GM21447 (cell line): Measurements from ENCODE around the gene TCF7L2.

Source experiments
- ATAC-seq: cut with Tn5 transposase; IDR thresholded peaks from one replicate; pipeline ENCODE4 v1.9.1; 2021; ENCODE audit not compliant: unreplicated experiment

TCF7L2 gene

DNA sequence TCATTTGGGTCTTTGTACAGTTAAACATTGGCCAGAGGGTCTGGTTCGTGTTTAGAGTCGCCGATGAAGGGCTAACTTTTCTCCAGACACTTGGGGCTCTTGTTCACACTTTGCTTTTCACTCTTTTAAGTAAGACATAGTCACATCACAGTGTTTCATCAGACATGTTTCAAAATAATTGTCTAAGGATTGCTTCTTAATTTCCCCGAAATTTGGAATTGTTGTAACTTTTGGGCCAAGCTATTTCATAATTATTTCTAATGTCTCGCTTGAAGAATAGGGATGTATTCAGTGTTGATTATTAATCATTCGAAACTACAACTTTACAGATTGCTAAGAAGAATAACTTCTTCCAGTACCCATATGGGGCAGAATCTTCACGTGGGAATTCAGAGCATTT, 92.8 kb downstream of the TCF7L2 start:
- no peak for ATAC-seq

- ATAC-seq: no peak
Measured at GRCh38 chr10:113044016-113044755, 94.1 kb downstream of the TCF7L2 start.

GRCh38 chr10:113045147-113046055, 95.4 kb downstream of the TCF7L2 start:
- no peak for ATAC-seq

DNA sequence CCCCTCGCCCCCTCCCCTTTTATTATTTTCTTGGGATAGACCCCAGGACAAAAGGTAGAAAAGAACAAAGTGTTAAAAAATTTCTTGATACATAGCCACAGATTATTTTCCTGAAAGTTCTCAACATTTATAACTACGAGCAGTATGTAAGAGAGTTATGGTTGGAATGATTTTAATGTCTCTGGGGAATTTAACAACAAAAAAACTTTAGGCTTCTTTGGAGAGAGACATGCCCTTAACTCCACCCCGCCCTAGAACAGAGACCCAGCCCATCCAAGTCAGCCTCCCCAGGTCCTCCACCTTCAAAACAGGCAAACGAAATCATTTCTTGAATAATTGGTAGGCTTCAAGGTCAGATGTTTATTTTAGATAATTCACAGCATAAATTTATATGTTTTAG, 97.1 kb downstream of the TCF7L2 start:
- no peak for ATAC-seq

DNA sequence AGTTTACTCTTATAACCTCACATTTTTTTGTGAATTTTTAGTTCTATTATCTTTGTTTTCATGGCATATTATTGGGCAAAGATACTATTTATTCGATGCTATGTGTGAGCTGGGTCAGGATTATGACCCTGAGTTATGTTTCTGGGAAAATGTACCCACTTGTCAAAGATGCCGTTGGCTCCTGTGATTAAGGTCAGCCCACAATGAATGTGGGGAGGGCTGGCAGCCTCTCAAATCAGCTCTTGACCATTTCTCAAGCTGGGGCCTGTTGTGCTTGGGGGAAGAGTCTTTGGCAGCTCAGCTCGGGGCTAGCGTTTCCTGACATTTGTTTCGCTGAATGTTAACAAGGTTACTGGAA, 97.5 kb downstream of the TCF7L2 start:
- no peak for ATAC-seq

- ATAC-seq: no peak
Measured at GRCh38 chr10:113047963-113048781, 98.1 kb downstream of the TCF7L2 start.

GRCh38 chr10:113049881-113050280, 99.8 kb downstream of the TCF7L2 start:
- ATAC-seq: no peak

DNA sequence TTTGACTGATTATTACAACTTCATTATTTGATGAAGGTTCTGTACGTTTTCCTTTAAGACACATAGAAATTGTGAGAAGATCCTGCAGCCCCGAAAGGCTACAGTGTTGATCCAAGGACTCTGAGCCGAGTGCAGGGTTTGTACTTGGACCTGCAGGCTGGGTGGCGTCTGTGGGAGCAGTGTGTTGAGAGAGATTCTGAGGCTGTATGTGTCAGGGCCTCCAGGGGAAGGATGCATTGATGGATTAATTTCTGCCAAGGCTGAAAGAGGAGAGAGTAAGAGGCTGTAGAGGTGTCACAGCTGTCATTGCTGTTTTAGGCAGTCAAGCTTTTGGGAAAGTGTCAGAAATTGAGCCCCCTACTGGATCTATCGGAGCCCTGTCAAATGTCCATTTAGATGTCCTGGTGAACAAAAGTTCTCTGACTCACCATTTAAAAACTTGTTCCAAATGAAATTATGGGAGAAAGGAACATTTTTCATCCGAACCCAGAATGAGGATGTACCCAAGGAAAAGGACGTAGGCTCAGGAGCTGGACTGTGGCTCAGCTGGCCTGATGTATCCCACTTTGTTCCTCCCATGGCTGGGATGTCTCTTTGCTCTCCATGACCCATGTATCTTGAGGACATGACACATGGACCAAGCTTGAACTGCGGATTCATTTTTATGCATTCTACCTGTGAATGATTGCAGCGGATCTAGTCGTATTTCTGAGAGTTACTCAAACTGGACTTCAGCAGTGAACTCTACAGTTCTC, 102.2 kb downstream of the TCF7L2 start:
- no peak for ATAC-seq

DNA sequence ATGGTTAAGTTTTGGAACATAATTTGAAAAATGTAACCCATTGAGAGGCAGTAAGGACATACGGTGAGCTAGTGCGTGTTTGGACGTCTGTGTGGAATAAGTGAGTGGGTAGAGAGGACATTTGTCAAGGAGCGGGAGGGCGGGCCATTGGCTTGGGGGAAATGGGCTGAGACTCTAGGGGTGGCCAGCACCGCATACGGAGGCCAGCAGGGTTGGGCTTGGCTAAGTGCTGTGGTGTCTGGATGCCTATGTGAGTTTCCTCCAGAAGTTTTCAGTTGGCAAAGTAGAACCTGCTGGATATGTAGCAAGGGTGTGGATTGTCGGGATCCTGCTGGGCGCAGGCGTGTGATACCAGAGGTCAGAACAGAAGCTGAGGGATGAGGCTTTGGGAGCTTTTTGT, 103.0 kb downstream of the TCF7L2 start:
- ATAC-seq: no peak

GRCh38 chr10:113053881-113054280, 103.8 kb downstream of the TCF7L2 start:
- ATAC-seq: no peak

DNA sequence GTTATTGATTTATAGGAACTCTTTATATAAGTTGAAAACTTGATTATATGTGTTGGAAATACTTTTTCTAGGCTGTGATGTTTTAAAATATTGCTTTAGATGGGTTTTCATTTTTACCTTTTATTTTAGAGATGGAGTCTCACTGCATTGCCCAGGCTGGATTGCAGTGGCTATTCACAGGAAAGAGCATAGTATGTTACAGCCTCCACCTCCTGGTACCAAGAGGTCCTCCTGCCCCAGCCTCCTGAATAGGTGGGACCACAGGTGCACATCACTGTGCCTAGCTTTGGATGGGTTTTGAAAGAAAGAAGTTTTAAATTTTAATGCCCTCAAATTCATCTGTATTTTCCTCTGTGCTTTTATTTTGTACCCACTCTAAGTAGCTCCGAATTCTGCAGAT, 105.4 kb downstream of the TCF7L2 start:
- ATAC-seq: no peak

DNA sequence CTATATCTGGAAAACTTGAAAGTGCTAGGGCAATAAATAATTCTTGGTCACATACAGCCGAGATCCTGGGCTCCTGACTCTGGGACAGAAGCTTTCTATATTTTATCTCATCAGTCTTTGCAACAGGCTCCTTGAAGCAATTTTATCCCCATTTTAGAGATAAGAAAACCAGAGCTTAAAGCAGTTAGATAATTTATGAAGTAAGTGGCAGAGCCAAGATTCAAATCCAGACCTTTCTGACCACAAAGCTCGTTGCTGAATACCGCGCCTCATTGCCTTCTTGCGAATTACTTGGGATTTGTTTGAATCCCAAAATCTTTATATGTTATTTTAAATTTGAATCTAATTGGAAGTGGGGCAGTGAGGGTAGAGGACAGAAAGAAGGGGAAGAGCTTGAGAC, 106.0 kb downstream of the TCF7L2 start:
- no peak for ATAC-seq

DNA sequence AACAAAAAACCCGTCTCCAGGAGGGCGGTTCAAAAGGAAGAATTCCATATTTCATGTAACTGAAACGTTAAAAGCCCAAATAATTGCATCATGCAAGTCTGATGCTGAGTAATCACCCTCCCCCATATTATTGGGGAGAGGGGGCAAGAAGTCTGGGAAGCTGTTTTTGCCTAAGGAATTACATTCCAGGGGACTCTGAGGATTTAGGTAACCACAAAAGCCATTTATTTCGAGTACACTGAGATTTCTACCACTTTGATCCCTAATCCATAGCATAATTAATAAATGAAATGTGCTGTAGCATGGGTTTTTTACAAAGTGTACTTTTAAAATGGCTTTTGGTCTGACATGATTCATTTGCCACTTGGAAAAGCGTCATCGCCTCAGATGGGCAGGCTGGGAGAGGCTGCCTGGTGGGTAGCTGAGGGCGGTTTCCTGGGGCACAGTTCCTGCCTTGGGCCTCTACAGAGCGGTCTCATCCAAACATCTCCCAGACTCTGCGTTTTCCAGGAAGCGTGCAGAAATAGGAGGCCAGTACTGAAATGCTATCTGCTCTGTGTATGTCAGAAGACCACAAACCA, 106.5 kb downstream of the TCF7L2 start:
- no peak for ATAC-seq

GRCh38 chr10:113057948-113058522, 108.0 kb downstream of the TCF7L2 start:
- ATAC-seq: no peak

DNA sequence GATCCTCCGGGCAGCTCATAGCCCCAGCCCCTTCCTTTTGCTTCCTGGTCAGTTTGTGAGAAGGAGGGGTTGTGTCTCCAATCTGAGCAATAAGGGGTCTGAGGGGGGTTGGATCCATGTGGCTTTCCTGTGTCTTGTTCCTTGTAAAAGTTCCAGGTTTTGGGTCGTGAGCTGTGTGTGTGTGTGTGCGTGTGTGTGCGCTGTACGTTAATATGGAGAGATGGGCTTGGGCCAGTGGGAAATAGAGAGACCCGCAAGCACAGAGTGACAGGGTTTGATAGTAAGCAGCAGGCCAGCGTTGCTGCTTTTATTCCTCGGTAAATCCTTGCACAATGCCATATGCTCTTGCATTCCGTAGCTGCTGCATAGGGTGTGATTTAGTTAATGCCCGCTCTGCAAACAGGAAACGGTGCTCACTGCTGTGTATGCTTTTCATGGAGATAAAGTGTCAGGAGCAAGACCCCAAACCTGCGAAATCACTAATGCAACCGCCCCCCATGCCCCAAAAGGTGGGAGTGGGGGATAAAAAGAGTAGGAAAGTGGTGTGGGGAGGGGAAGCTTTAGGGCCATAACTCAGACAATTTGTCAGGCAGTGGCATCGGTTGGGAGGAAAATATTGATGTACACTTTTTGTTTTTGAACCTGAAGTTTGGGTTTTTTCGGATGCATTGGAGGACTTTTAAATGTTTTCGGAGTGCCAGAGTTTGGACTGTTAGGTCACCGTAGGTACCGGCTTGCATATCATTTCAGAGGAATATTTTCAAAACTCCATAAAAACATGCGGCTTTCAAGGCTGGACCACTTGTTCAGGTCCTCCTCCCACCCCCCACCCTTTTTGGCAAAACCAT, 108.7 kb downstream of the TCF7L2 start:
- no peak for ATAC-seq

DNA sequence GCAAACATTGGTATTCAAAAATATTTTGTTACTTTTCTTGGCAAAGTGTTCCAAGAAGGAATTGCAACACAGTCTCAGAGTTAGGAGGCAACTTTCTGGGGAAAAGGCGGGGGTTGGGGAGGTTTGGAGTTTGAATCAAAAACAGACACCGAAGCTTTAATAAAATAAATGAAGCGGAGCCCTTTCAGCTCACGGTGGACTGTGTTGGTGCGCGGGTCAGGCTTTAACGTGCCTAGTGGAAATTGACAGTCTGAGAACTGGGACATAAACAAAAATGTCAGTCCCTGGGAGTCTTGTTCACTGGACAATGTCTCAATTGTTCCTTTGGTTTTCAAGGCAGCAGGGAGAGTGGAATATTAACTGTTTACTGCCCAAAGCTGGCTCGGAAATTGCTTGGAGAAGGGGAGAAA, 109.3 kb downstream of the TCF7L2 start:
- no peak for ATAC-seq

DNA sequence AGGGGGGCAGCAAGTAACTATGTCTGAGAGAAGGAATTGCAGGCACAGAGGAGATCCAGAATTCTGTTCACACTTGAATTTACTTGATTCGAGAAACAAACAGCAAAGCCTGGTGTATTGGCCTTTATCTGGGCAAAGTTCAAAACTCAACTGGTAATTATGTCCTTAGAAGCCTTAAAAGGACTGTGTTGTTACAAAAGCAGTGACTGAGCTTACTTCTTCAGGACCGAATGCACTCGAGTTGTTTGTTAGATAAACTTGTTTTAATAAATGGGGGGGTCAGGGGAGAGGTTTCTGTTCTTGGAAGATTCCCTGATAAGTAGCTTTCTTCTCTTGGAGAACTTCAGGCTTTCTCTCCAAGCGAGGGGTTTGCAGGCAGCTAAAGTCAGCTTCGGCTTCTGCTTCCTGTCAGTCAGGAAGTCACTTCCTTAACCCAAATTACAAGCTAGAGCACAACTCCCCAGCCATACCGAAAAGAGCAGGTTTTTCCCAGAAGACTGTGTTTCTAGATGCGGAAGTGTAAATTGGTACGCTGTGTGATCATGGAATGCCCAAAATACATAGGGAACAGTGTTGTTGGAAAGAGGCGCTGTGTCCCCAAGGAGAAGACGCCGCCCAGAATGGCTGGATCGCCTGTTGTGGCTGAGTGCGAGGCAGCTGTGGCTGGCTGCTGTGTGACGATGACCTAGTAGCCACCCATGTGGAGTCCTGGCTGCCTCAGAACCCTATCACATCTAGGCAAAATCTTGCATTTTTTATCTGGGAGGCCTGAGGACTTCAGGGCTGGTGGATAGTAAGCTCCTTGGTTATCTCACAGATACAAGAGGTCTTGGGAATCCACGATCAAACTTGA, 110.4 kb downstream of the TCF7L2 start:
- ATAC-seq: no peak

DNA sequence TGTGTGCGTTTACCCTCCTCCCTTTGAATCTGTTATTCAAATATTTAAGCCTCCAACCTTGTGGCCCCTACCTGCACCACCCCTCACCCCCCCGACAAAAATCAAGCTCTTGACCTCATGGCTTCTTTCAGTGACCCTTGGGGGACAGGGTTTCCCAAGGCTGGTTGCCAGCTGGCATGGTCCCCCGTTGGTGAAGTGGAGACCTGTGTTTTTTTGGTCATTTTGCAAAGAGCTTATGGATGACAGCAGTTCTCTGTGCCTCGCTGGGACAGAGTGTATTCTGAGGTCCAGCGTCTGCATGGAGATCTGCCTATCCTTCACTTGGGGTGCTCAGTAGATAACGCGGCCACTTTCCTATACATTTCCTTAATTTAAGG, 111.0 kb downstream of the TCF7L2 start:
- ATAC-seq: no peak
